ENCODE measurements around the gene PHF21A.

DNA sequence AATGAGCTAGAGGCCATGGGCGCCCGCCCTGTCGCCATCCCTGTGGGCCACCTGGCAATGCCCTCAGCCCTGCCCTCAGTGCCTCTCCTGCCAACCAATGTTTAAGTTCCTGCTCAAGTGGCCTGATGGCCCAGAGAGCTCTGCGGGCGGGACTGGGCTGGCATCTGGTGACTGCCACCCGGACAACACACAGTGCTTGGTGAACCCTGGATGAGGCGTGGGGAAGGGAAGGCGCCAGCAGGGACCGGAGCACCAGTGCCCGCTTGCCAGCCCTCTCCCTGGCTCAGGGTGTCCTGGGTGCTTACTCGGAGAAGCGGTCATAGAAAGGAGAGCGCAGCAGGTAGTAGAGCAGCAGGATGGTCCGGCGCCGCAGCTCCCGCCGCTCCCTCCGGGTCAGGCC, 207.7 kb downstream of the PHF21A start:
- TF ChIP-seq, protein P1, sequence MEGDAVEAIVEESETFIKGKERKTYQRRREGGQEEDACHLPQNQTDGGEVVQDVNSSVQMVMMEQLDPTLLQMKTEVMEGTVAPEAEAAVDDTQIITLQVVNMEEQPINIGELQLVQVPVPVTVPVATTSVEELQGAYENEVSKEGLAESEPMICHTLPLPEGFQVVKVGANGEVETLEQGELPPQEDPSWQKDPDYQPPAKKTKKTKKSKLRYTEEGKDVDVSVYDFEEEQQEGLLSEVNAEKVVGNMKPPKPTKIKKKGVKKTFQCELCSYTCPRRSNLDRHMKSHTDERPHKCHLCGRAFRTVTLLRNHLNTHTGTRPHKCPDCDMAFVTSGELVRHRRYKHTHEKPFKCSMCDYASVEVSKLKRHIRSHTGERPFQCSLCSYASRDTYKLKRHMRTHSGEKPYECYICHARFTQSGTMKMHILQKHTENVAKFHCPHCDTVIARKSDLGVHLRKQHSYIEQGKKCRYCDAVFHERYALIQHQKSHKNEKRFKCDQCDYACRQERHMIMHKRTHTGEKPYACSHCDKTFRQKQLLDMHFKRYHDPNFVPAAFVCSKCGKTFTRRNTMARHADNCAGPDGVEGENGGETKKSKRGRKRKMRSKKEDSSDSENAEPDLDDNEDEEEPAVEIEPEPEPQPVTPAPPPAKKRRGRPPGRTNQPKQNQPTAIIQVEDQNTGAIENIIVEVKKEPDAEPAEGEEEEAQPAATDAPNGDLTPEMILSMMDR (IDR thresholded peaks at IDR 0.05) = no peak
- TF ChIP-seq POLR2A (IDR thresholded peaks at IDR 0.05) = no peak

Measured in gastroesophageal sphincter (tissue), 3 donors.